Left lung (tissue), 10 donors: ENCODE measurements around the gene KARS1. TPM values are rescaled to one million over a fixed set of nuclear protein-coding genes. Genes with fewer than 3 reads are reported as not detected.

Experiments
- ATAC-seq: fragments of 200-7000 bp; cut with Tn5 transposase; one replicate; pipeline ENCODE4 v1.9.1; 2020; ENCODE audit warnings: moderate library complexity
- DNase-seq, 4 donors: peaks; one replicate each; pipeline ENCODE4 v3.0.0-alpha.2; 2013 to 2020
- H3K27ac ChIP-seq, 2 donors: fragments of 200-600 bp; sonication (generic) in 1 of 2; one replicate each; pipeline versions ENCODE4 v1.5.0 to v1.8.0; 2020 to 2021
- H3K27me3 ChIP-seq, 2 donors: fragments of 200-600 bp; sonication (generic) in 1 of 2; one replicate each; pipeline versions ENCODE4 v1.5.0 to v1.8.0; 2020 to 2021
- H3K36me3 ChIP-seq, 2 donors: fragments of 200-600 bp; sonication (generic) in 1 of 2; one replicate each; pipeline versions ENCODE4 v1.5.0 to v1.8.0; 2020 to 2021
- H3K4me1 ChIP-seq, 2 donors: fragments of 200-600 bp; one replicate each; pipeline ENCODE4 v1.8.0; 2021
- H3K4me3 ChIP-seq, 2 donors: fragments of 200-600 bp; sonication (generic) in 1 of 2; one replicate each; pipeline versions ENCODE4 v1.5.0 to v1.8.0; 2020 to 2021; ENCODE audit warnings: mild to moderate bottlenecking in 1 of 2
- H3K9me3 ChIP-seq, 2 donors: fragments of 200-600 bp; sonication (generic) in 1 of 2; one replicate each; pipeline versions ENCODE4 v1.5.0 to v1.8.0; 2020 to 2021
- intact Hi-C, 2 donors: fragments of 100-400 bp; cut with DNase I; formaldehyde crosslinking; loops; one replicate each; pipeline versions ENCODE4 v1.11.2 to v1.14.2; 2022
- polyA plus RNA-seq, 6 donors: library from polyadenylated mRNA; unstranded; fragments of 120-200 nt; gene quantifications; one replicate each; pipeline ENCODE4 v1.2.1, GENCODE V29; 2013; ENCODE audit not compliant: insufficient read length in 6 of 6
- total RNA-seq, 2 donors: library from RNA; stranded (reverse); fragmentation: NEBNext Ultra II Directional; extraction: Animal tissue kit (Norgen Biotek cat#: 25700); gene quantifications; one replicate each; pipeline ENCODE4 v1.2.1, GENCODE V29; 2021
- TF ChIP-seq, protein P1 (sequence below), 2 donors: fragments of 200-600 bp; sonication (generic) in 1 of 2; IDR thresholded peaks; one replicate each; pipeline versions ENCODE4 v1.5.0 to v1.8.0; 2021; ENCODE audit warnings: antibody characterized with exemption in 2 of 2
- donor health status: DM: no; HTN: yes; CAD: no.
- donor health status: DM: no; HTN: no; CAD: no.

KARS1 gene
- total and polyA plus RNA-seq, 8 donors = 80.0 to 128 (median 122) TPM

- no peak for ATAC-seq
- TF ChIP-seq, protein P1, sequence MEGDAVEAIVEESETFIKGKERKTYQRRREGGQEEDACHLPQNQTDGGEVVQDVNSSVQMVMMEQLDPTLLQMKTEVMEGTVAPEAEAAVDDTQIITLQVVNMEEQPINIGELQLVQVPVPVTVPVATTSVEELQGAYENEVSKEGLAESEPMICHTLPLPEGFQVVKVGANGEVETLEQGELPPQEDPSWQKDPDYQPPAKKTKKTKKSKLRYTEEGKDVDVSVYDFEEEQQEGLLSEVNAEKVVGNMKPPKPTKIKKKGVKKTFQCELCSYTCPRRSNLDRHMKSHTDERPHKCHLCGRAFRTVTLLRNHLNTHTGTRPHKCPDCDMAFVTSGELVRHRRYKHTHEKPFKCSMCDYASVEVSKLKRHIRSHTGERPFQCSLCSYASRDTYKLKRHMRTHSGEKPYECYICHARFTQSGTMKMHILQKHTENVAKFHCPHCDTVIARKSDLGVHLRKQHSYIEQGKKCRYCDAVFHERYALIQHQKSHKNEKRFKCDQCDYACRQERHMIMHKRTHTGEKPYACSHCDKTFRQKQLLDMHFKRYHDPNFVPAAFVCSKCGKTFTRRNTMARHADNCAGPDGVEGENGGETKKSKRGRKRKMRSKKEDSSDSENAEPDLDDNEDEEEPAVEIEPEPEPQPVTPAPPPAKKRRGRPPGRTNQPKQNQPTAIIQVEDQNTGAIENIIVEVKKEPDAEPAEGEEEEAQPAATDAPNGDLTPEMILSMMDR (IDR thresholded peaks at IDR 0.05) = no peak
- intact Hi-C loops = no loop called here
- DNase-seq = no peak
- peaks cover 0 to 3% of the 10 kb centered on the region in 2 donors for H3K4me1 ChIP-seq
- H3K27me3 ChIP-seq = no peaks in the 10 kb centered on the region
- H3K36me3 ChIP-seq = peaks cover 0 to 68% of the 10 kb centered on the region in 2 donors
- no peak overlapping the region for H3K27ac ChIP-seq
- no peaks in the 10 kb centered on the region for H3K9me3 ChIP-seq
- H3K4me3 ChIP-seq = no peak overlapping the region
Observed at GRCh38 chr16:75658175-75658574, 10.7 kb upstream of the KARS1 start.

DNA sequence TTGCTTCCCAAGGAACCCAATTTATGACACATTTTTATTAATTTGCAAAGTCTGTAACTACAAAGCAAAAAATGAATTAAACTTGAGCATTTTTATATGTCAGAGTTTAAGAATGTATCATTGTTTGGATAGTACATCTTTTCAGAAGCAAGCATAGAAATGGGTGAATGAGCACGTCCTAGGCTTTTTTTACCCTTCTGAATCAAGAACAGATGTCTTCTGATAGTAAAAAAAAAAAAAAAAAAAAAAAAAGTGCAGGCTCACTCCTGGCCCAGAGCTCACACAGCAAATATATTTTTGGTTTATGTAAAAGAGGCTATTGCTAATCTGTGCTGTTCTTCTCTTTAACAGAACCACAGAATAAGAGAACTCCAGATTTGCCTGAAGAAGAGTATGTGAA is 6.5 kb upstream of the KARS1 start:
- H3K27me3 ChIP-seq = no peaks in the 10 kb centered on the region
- H3K4me3 ChIP-seq = no peak overlapping the region
- no peak overlapping the region for H3K27ac ChIP-seq
- TF ChIP-seq, protein P1 (IDR thresholded peaks at IDR 0.05) = no peak
- intact Hi-C loops = no loop called here
- no peaks in the 10 kb centered on the region for H3K9me3 ChIP-seq
- H3K36me3 ChIP-seq = peaks cover 0 to 51% of the 10 kb centered on the region in 2 donors
- ATAC-seq = no peak
- H3K4me1 ChIP-seq = peaks cover 23 to 41% of the 10 kb centered on the region in 2 donors
- no peak for DNase-seq

GRCh38 chr16:75648265-75649076 is 1.0 kb upstream of the KARS1 start:
- no peaks in the 10 kb centered on the region for H3K27me3 ChIP-seq
- H3K4me1 ChIP-seq = peaks cover 28 to 69% of the 10 kb centered on the region in 2 donors
- TF ChIP-seq, protein P1 (IDR thresholded peaks at IDR 0.05) = no peak
- no peaks in the 10 kb centered on the region for H3K9me3 ChIP-seq
- peak overlapping the region; percentile 95 to 96 for H3K4me3 ChIP-seq
- H3K36me3 ChIP-seq = peaks cover 0 to 23% of the 10 kb centered on the region in 2 donors
- H3K27ac ChIP-seq = peak overlapping the region; percentile 94 to 98
- DNase-seq (peak; percentile 85 to 92 (median 87)), ATAC-seq (peak; percentile 76)
- intact Hi-C loops = no loop called here

GRCh38 chr16:75647112-75647491 is 363 bp downstream of the KARS1 start:
- no peaks in the 10 kb centered on the region for H3K27me3 ChIP-seq
- peaks cover 0 to 36% of the 10 kb centered on the region in 2 donors for H3K36me3 ChIP-seq
- peak overlapping the region; percentile 94 to 98 for H3K27ac ChIP-seq
- peaks cover 24 to 55% of the 10 kb centered on the region in 2 donors for H3K4me1 ChIP-seq
- no peaks in the 10 kb centered on the region for H3K9me3 ChIP-seq
- H3K4me3 ChIP-seq = peak overlapping the region; percentile 95 to 96
- DNase-seq (peak in 1 of 4 donors; percentile 7), ATAC-seq (peak; percentile 22)
- intact Hi-C loops = no loop called here
- TF ChIP-seq, protein P1 (IDR thresholded peaks at IDR 0.05) = no peak

GRCh38 chr16:75644240-75645012 is 3.0 kb downstream of the KARS1 start:
- TF ChIP-seq, protein P1 (IDR thresholded peaks at IDR 0.05) = no peak
- Histone ChIP-seq H3K4me1 (peaks cover 5 to 29% of the 10 kb centered on the region in 2 donors), H3K9me3 (no peaks in the 10 kb centered on the region), H3K36me3 (peaks cover 0 to 63% of the 10 kb centered on the region in 2 donors), H3K27me3 (no peaks in the 10 kb centered on the region), H3K4me3 (no peak overlapping the region), H3K27ac (no peak overlapping the region)
- ATAC-seq (no peak), DNase-seq (no peak)
- intact Hi-C loops = no loop called here
